Effector memory CD4-positive, alpha-beta T cell (primary cell): Measurements from ENCODE around the gene SHF.
A peak's percentile ranks its signal among the peaks of the same experiment; 100 is the strongest.

ENCODE experiments used
- DNase-seq, 3 donors: peaks; one replicate each; pipeline ENCODE4 v3.0.0-alpha.2; 2020
- H3K27ac ChIP-seq: 2 replicates; pipeline ENCODE4 v1.7.0; 2013; ENCODE audit warnings: mild to moderate bottlenecking, low read length, moderate library complexity; ENCODE audit not compliant: insufficient read depth, poor library complexity, severe bottlenecking
- H3K27me3 ChIP-seq: replicated peaks from 2 replicates; pipeline ENCODE4 v1.7.0; 2013; ENCODE audit warnings: mild to moderate bottlenecking, low read length; ENCODE audit not compliant: insufficient read depth, control insufficient read depth, poor library complexity, severe bottlenecking
- H3K36me3 ChIP-seq: 2 replicates; pipeline ENCODE4 v1.7.0; 2013; ENCODE audit warnings: mild to moderate bottlenecking, low read length, moderate library complexity; ENCODE audit not compliant: control insufficient read depth, insufficient read depth
- H3K4me1 ChIP-seq: 2 replicates; pipeline ENCODE4 v1.7.0; 2013; ENCODE audit warnings: low read length, mild to moderate bottlenecking; ENCODE audit not compliant: control insufficient read depth, insufficient read depth, poor library complexity, severe bottlenecking
- H3K4me3 ChIP-seq: 2 replicates; pipeline ENCODE4 v1.7.0; 2013; ENCODE audit warnings: low read length, low read depth, mild to moderate bottlenecking; ENCODE audit not compliant: insufficient read depth, poor library complexity, severe bottlenecking
- H3K9me3 ChIP-seq: 2 replicates; pipeline ENCODE4 v1.7.0; 2013; ENCODE audit warnings: mild to moderate bottlenecking, low read length, moderate library complexity; ENCODE audit not compliant: control insufficient read depth

Gene SHF

GRCh38 chr15:45128971-45129639, 58.7 kb downstream of the SHF start:
- Histone ChIP-seq H3K27ac (no peak overlapping the region), H3K4me1 (no peaks in the 10 kb centered on the region), H3K27me3 (peaks cover 30% of the 10 kb centered on the region), H3K9me3 (no peaks in the 10 kb centered on the region), H3K36me3 (no peaks in the 10 kb centered on the region), H3K4me3 (peak overlapping the region; percentile 5)
- DNase-seq, result no peak

GRCh38 chr15:45126535-45127158, 61.1 kb downstream of the SHF start:
- no peak overlapping the region for H3K27ac ChIP-seq
- peaks cover 25% of the 10 kb centered on the region for H3K27me3 ChIP-seq
- peak in 1 of 3 donors; percentile 29 for DNase-seq
- H3K9me3 ChIP-seq, result no peaks in the 10 kb centered on the region
- no peaks in the 10 kb centered on the region for H3K4me1 ChIP-seq
- no peaks in the 10 kb centered on the region for H3K36me3 ChIP-seq
- no peak overlapping the region for H3K4me3 ChIP-seq

- H3K9me3 ChIP-seq, result no peaks in the 10 kb centered on the region
- no peak overlapping the region for H3K4me3 ChIP-seq
- H3K27me3 ChIP-seq, result peaks cover 10% of the 10 kb centered on the region
- no peaks in the 10 kb centered on the region for H3K4me1 ChIP-seq
- no peak for DNase-seq
- no peaks in the 10 kb centered on the region for H3K36me3 ChIP-seq
- no peak overlapping the region for H3K27ac ChIP-seq
Observed at GRCh38 chr15:45123397-45123796, 64.4 kb downstream of the SHF start.

GRCh38 chr15:45122719-45123118, 65.0 kb downstream of the SHF start:
- Histone ChIP-seq H3K27me3 (peaks cover 10% of the 10 kb centered on the region), H3K9me3 (no peaks in the 10 kb centered on the region), H3K36me3 (no peaks in the 10 kb centered on the region), H3K4me3 (no peak overlapping the region), H3K27ac (no peak overlapping the region), H3K4me1 (peaks cover 6% of the 10 kb centered on the region)
- DNase-seq, result no peak

GRCh38 chr15:45121706-45122417, 65.9 kb downstream of the SHF start:
- Histone ChIP-seq H3K9me3 (no peaks in the 10 kb centered on the region), H3K36me3 (no peaks in the 10 kb centered on the region), H3K4me3 (no peak overlapping the region), H3K4me1 (peaks cover 13% of the 10 kb centered on the region), H3K27ac (no peak overlapping the region), H3K27me3 (peaks cover 19% of the 10 kb centered on the region)
- DNase-seq, result no peak

- peaks cover 26% of the 10 kb centered on the region for H3K27me3 ChIP-seq
- H3K9me3 ChIP-seq, result no peaks in the 10 kb centered on the region
- no peak for DNase-seq
- no peak overlapping the region for H3K27ac ChIP-seq
- H3K4me1 ChIP-seq, result peaks cover 22% of the 10 kb centered on the region
- no peaks in the 10 kb centered on the region for H3K36me3 ChIP-seq
- H3K4me3 ChIP-seq, result no peak overlapping the region
Observed at GRCh38 chr15:45121020-45121419, 66.7 kb downstream of the SHF start.

- H3K27ac ChIP-seq, result no peak overlapping the region
- H3K4me1 ChIP-seq, result peaks cover 23% of the 10 kb centered on the region
- no peak for DNase-seq
- no peaks in the 10 kb centered on the region for H3K36me3 ChIP-seq
- H3K9me3 ChIP-seq, result no peaks in the 10 kb centered on the region
- peaks cover 29% of the 10 kb centered on the region for H3K27me3 ChIP-seq
- no peak overlapping the region for H3K4me3 ChIP-seq
Observed at GRCh38 chr15:45120081-45120972, 67.4 kb downstream of the SHF start.

- Histone ChIP-seq H3K4me3 (no peak overlapping the region), H3K27ac (no peak overlapping the region), H3K27me3 (peaks cover 36% of the 10 kb centered on the region), H3K4me1 (peaks cover 30% of the 10 kb centered on the region), H3K9me3 (no peaks in the 10 kb centered on the region), H3K36me3 (no peaks in the 10 kb centered on the region)
- DNase-seq, result no peak
Observed at GRCh38 chr15:45118996-45119395, 68.8 kb downstream of the SHF start.

GRCh38 chr15:45118131-45118588, 69.6 kb downstream of the SHF start:
- Histone ChIP-seq H3K4me3 (peak overlapping the region; percentile 28), H3K36me3 (no peaks in the 10 kb centered on the region), H3K27me3 (peaks cover 43% of the 10 kb centered on the region), H3K27ac (no peak overlapping the region), H3K9me3 (no peaks in the 10 kb centered on the region), H3K4me1 (peaks cover 34% of the 10 kb centered on the region)
- DNase-seq, result peak; percentile 46 to 66 (median 64)
